Stomach smooth muscle (tissue), 2 donors: ENCODE results near the gene KRTAP5-3.
"Not testable (repeated sequence)": the region's sequence is repeated elsewhere in the genome, so short reads cannot be mapped to it uniquely, and the experiment has no call there.

ENCODE experiments used
- H3K27ac ChIP-seq: one replicate; pipeline ENCODE4 v1.7.0; 2013; ENCODE audit warnings: mild to moderate bottlenecking, low read length, inconsistent platforms
- H3K27me3 ChIP-seq, 2 donors: one replicate each; pipeline ENCODE4 v1.7.0; 2013; ENCODE audit warnings: low read length in 2 of 2; ENCODE audit not compliant: insufficient read depth in 2 of 2, control insufficient read depth in 1 of 2
- H3K36me3 ChIP-seq, 2 donors: one replicate each; pipeline ENCODE4 v1.7.0; 2013; ENCODE audit warnings: low read length in 2 of 2; ENCODE audit not compliant: control insufficient read depth in 2 of 2, insufficient read depth in 2 of 2
- H3K4me1 ChIP-seq: one replicate; pipeline ENCODE4 v1.7.0; 2013; ENCODE audit warnings: low read length; ENCODE audit not compliant: control insufficient read depth, insufficient read depth
- H3K4me3 ChIP-seq, 2 donors: one replicate each; pipeline ENCODE4 v1.7.0; 2013; ENCODE audit warnings: low read length in 2 of 2
- H3K9ac ChIP-seq, 2 donors: one replicate each; pipeline ENCODE4 v1.7.0; 2013; ENCODE audit warnings: low read length in 2 of 2, mild to moderate bottlenecking in 1 of 2
- H3K9me3 ChIP-seq, 2 donors: one replicate each; pipeline ENCODE4 v1.7.0; 2013; ENCODE audit warnings: low read length in 2 of 2; ENCODE audit not compliant: control insufficient read depth in 2 of 2
- donor health status: healthy.
- donor health status: Pancreatic carcinoma.

The KRTAP5-3 gene

DNA sequence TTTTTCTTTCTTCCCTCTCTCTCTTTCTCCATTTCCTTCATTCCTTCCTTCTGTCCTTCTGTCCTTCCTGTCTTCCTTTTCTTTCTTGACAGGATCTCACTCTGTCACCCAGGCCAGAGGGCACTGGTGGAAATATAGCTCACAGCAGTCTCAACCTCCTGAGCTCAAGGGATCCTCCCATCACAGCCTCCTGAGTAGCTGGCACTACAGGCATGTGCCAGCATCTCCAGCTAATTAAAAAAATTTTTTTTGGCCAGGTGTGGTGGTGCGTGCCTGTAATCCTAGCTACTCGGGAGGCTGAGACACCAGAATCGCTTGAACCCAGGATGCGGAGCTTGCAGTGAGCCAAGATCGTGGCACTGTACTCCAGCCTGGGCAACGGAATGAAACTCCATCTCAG, 31.4 kb downstream of the KRTAP5-3 start:
- no peak overlapping the region for H3K9ac ChIP-seq
- no peaks in the 10 kb centered on the region for H3K9me3 ChIP-seq
- no peaks in the 10 kb centered on the region for H3K27me3 ChIP-seq
- no peak overlapping the region for H3K27ac ChIP-seq
- H3K4me1 ChIP-seq, result peaks cover 15% of the 10 kb centered on the region
- no peak overlapping the region for H3K4me3 ChIP-seq
- H3K36me3 ChIP-seq, result no peaks in the 10 kb centered on the region

DNA sequence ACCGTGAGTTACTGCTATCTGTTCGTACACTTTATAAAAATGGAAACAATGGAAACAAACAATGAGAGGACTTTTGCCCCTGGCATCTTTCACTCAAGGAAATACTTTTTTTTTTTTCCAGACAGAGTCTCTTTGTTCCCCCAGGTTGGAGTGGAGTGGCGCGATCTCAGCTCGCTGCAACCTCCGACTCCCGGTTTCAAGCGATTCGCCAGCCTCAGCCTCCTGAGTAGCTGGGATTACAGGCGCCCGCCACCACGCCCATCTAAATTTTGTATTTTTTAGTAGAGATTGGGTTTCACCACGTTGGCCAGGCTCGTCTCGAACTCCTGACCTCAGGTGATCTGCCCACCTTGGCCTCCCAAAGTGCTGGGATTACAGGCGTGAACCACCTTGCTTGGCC, 32.5 kb downstream of the KRTAP5-3 start:
- not testable (repeated sequence) for H3K9ac ChIP-seq, H3K9me3 ChIP-seq, H3K4me3 ChIP-seq, H3K27me3 ChIP-seq, H3K27ac ChIP-seq, H3K36me3 ChIP-seq
- H3K4me1 ChIP-seq, result peaks cover 18% of the 10 kb centered on the region

GRCh38 chr11:1574933-1575242, 33.4 kb downstream of the KRTAP5-3 start:
- Histone ChIP-seq H3K9me3 (no peaks in the 10 kb centered on the region), H3K4me1 (peaks cover 27% of the 10 kb centered on the region), H3K4me3 (no peak overlapping the region), H3K36me3 (no peaks in the 10 kb centered on the region), H3K27me3 (no peaks in the 10 kb centered on the region), H3K9ac (no peak overlapping the region), H3K27ac (no peak overlapping the region)

GRCh38 chr11:1574238-1574932, 33.9 kb downstream of the KRTAP5-3 start:
- Histone ChIP-seq H3K9ac (peak overlapping the region; percentile 28 to 42), H3K36me3 (no peaks in the 10 kb centered on the region), H3K9me3 (no peaks in the 10 kb centered on the region), H3K27me3 (no peaks in the 10 kb centered on the region), H3K27ac (peak overlapping the region; percentile 64), H3K4me3 (peak overlapping the region; percentile 51 to 70), H3K4me1 (peaks cover 32% of the 10 kb centered on the region)

GRCh38 chr11:1573903-1574237, 34.4 kb downstream of the KRTAP5-3 start:
- H3K4me3 ChIP-seq, result peak overlapping the region; percentile 51 to 70
- H3K9ac ChIP-seq, result peak overlapping the region; percentile 28 to 42

DNA sequence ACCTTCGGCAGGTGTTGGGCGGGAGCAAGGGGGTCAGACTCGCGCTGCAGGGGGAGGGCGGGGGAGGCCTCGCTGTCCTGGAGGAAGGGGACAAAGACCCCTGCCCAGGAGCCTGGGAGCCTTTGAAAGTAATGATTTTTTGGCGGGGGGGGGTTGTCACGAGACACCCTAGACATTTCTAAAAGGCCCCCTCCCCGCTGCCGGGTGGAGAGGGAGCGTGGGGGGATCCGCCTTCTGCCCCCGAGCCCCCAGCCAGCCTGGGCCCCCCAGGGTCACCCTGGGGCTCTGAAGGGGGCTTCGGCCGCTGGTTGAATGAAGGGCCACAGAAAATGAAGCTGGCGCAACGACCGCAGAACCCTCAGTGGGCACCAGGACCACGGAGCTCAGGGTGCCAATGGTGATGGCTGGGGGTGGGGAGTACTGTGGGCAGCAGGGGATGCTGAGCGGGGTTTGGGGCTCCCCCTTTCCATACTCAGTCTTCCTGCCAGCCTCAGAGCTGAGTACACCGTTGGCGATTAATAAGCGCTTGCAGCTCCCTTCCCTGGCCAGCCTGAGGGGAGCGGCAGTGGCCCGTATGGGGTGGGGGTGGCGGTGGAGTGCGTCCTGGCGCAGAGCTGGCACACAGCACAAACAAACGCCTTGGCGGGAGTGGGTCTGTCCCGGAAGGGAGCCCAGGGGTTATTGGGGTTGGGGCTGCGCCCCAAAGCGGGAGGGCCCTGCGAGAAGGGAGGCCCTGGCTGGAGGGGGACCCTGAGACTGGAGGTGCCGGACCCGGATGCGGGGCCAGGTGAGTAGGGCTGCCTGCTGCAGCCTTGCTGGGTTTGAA, 35.0 kb downstream of the KRTAP5-3 start:
- no peaks in the 10 kb centered on the region for H3K9me3 ChIP-seq
- peak overlapping the region; percentile 51 to 70 for H3K4me3 ChIP-seq
- H3K27me3 ChIP-seq, result no peaks in the 10 kb centered on the region
- H3K4me1 ChIP-seq, result peaks cover 42% of the 10 kb centered on the region
- H3K9ac ChIP-seq, result peak overlapping the region; percentile 28 to 47
- H3K27ac ChIP-seq, result peak overlapping the region; percentile 64
- H3K36me3 ChIP-seq, result no peaks in the 10 kb centered on the region

More at GRCh38 chr11:1573903-1574237, 34.4 kb downstream of the KRTAP5-3 start:
- Histone ChIP-seq H3K4me1 (peaks cover 37% of the 10 kb centered on the region), H3K27me3 (no peaks in the 10 kb centered on the region), H3K9me3 (no peaks in the 10 kb centered on the region), H3K36me3 (no peaks in the 10 kb centered on the region), H3K27ac (peak overlapping the region; percentile 64)

GRCh38 chr11:1572197-1573076, 35.8 kb downstream of the KRTAP5-3 start, which contains the start of gene DUSP8:
TSS of gene DUSP8 (minus strand) at chr11:1572271. CDS start at chr11:1565826, 6,445 bp downstream.
- H3K27me3 ChIP-seq, result no peaks in the 10 kb centered on the region
- peaks cover 51% of the 10 kb centered on the region for H3K4me1 ChIP-seq
- peak within 1 kb of the TSS; percentile 64 for H3K27ac ChIP-seq
- H3K9ac ChIP-seq, result peak within 1 kb of the TSS; percentile 78 to 79
- H3K36me3 ChIP-seq, result peaks cover 0 to 2% of the 10 kb centered on the region in 2 donors
- H3K9me3 ChIP-seq, result no peaks in the 10 kb centered on the region
- peak within 1 kb of the TSS; percentile 71 to 77 for H3K4me3 ChIP-seq

- Histone ChIP-seq H3K4me3 (peak overlapping the region in 1 of 2 donors; percentile 77), H3K9ac (peak overlapping the region; percentile 78 to 79), H3K4me1 (peaks cover 56% of the 10 kb centered on the region)
Observed at GRCh38 chr11:1571760-1572196, 36.5 kb downstream of the KRTAP5-3 start.

DNA sequence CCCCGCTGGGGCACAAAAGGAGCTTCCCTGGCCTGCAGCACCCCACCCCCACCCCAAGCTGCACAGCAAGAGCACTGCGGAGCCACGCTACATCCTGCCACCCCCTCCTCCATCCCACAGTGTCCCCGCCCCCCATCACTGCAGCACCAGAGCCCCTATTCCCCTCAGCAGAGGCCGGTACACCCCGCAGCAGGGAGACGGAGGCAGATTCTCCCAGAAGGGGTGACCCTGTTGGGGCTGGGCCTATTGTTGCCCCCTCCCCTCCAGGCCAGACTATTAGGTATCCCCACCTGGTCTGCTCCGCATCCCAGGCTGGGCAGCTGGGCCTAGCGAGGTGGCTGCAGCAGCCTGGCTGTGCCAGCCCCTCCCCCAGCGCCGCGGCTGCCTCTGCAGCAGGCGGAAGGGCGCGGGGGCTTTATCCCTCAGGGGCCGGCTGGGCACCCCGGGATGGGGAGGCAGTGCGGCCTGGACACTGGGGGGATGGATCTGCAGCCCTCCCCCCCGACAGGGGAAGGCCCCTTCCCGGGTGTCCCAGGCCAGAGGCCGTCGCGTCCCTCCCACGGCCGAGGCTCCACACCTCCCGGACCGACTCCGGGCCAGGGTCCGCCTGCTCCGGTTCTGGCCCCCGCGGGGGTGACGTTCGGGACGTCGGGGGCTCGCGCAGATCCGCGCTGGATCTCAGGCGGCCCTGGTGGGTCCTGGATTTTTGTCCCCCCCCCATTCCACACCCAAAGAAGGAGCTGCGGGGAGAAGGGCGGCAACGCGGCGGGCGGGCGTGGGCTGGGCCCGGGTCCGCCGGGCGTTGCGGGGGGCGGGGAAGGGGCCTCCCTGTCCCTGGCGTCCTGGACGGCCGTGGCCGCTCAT, 37.1 kb downstream of the KRTAP5-3 start:
- no peaks in the 10 kb centered on the region for H3K27me3 ChIP-seq
- H3K36me3 ChIP-seq, result peaks cover 0 to 2% of the 10 kb centered on the region in 2 donors
- H3K4me1 ChIP-seq, result peaks cover 56% of the 10 kb centered on the region

More at GRCh38 chr11:1571760-1572196, 36.5 kb downstream of the KRTAP5-3 start:
- peaks cover 0 to 2% of the 10 kb centered on the region in 2 donors for H3K36me3 ChIP-seq
- no peaks in the 10 kb centered on the region for H3K9me3 ChIP-seq
- H3K27ac ChIP-seq, result peak overlapping the region; percentile 64
- no peaks in the 10 kb centered on the region for H3K27me3 ChIP-seq

DNA sequence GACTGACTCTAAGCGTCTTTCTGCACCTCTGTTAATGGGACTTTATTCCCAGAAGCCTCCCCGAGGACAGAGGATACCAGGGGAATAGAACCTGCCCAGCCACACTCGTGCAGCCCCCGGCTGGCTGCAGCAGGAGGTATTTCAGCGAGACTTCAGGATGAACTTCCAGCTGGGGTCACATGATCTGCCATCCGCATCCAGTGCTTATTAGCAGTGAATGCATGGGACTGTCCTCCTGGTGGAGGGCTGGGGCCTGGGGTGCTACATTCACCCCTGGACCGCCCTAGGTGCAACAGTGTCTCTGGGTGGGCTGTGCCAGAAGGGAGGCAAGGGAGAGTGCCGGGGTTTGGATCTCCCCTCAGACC, 37.8 kb downstream of the KRTAP5-3 start:
- Histone ChIP-seq H3K4me3 (peak overlapping the region; percentile 71 to 77), H3K4me1 (peaks cover 56% of the 10 kb centered on the region), H3K9me3 (no peaks in the 10 kb centered on the region), H3K27ac (peak overlapping the region; percentile 64), H3K36me3 (peaks cover 0 to 2% of the 10 kb centered on the region in 2 donors), H3K9ac (peak overlapping the region; percentile 29 to 78), H3K27me3 (no peaks in the 10 kb centered on the region)

More for the DNA sequence above, 37.1 kb downstream of the KRTAP5-3 start:
- no peaks in the 10 kb centered on the region for H3K9me3 ChIP-seq
- peak overlapping the region; percentile 71 to 77 for H3K4me3 ChIP-seq
- peak overlapping the region; percentile 78 to 79 for H3K9ac ChIP-seq
- peak overlapping the region; percentile 64 for H3K27ac ChIP-seq
